ENCODE results near the gene MTA3. TPM values are rescaled to one million over a fixed set of nuclear protein-coding genes. Genes with fewer than 3 reads are reported as not detected.

The MTA3 gene
- total and polyA plus RNA-seq, 9 of the 15 experiments (the other 6 are each of a cell fraction or from before 2014, with no cell fraction given) = 12.4 to 39.6 (median 23.5) TPM

DNA sequence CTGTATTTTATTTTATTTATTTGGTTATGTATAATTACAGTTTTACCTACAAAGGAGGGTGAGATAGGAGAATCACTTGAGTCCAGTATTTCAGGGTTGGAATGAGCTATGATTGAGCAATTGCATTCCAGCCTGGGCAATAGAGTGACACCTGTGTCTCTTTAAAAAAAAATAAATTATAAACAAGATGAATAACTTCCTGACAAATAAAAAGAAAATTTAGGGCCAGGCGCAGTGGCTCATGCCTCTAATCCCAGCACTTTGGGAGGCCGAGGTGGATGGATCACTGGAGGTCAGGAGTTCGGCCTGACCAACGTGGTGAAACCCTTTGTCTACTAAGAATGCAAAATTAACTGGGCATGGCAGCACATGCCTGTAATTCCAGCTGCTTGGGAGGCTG is 17.3 kb downstream of the MTA3 start (continued):
- TF ChIP-seq, protein P1, sequence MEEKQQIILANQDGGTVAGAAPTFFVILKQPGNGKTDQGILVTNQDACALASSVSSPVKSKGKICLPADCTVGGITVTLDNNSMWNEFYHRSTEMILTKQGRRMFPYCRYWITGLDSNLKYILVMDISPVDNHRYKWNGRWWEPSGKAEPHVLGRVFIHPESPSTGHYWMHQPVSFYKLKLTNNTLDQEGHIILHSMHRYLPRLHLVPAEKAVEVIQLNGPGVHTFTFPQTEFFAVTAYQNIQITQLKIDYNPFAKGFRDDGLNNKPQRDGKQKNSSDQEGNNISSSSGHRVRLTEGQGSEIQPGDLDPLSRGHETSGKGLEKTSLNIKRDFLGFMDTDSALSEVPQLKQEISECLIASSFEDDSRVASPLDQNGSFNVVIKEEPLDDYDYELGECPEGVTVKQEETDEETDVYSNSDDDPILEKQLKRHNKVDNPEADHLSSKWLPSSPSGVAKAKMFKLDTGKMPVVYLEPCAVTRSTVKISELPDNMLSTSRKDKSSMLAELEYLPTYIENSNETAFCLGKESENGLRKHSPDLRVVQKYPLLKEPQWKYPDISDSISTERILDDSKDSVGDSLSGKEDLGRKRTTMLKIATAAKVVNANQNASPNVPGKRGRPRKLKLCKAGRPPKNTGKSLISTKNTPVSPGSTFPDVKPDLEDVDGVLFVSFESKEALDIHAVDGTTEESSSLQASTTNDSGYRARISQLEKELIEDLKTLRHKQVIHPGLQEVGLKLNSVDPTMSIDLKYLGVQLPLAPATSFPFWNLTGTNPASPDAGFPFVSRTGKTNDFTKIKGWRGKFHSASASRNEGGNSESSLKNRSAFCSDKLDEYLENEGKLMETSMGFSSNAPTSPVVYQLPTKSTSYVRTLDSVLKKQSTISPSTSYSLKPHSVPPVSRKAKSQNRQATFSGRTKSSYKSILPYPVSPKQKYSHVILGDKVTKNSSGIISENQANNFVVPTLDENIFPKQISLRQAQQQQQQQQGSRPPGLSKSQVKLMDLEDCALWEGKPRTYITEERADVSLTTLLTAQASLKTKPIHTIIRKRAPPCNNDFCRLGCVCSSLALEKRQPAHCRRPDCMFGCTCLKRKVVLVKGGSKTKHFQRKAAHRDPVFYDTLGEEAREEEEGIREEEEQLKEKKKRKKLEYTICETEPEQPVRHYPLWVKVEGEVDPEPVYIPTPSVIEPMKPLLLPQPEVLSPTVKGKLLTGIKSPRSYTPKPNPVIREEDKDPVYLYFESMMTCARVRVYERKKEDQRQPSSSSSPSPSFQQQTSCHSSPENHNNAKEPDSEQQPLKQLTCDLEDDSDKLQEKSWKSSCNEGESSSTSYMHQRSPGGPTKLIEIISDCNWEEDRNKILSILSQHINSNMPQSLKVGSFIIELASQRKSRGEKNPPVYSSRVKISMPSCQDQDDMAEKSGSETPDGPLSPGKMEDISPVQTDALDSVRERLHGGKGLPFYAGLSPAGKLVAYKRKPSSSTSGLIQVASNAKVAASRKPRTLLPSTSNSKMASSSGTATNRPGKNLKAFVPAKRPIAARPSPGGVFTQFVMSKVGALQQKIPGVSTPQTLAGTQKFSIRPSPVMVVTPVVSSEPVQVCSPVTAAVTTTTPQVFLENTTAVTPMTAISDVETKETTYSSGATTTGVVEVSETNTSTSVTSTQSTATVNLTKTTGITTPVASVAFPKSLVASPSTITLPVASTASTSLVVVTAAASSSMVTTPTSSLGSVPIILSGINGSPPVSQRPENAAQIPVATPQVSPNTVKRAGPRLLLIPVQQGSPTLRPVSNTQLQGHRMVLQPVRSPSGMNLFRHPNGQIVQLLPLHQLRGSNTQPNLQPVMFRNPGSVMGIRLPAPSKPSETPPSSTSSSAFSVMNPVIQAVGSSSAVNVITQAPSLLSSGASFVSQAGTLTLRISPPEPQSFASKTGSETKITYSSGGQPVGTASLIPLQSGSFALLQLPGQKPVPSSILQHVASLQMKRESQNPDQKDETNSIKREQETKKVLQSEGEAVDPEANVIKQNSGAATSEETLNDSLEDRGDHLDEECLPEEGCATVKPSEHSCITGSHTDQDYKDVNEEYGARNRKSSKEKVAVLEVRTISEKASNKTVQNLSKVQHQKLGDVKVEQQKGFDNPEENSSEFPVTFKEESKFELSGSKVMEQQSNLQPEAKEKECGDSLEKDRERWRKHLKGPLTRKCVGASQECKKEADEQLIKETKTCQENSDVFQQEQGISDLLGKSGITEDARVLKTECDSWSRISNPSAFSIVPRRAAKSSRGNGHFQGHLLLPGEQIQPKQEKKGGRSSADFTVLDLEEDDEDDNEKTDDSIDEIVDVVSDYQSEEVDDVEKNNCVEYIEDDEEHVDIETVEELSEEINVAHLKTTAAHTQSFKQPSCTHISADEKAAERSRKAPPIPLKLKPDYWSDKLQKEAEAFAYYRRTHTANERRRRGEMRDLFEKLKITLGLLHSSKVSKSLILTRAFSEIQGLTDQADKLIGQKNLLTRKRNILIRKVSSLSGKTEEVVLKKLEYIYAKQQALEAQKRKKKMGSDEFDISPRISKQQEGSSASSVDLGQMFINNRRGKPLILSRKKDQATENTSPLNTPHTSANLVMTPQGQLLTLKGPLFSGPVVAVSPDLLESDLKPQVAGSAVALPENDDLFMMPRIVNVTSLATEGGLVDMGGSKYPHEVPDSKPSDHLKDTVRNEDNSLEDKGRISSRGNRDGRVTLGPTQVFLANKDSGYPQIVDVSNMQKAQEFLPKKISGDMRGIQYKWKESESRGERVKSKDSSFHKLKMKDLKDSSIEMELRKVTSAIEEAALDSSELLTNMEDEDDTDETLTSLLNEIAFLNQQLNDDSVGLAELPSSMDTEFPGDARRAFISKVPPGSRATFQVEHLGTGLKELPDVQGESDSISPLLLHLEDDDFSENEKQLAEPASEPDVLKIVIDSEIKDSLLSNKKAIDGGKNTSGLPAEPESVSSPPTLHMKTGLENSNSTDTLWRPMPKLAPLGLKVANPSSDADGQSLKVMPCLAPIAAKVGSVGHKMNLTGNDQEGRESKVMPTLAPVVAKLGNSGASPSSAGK (IDR thresholded peaks at IDR 0.05) = no peak

All from K562 (cell line).